Liver (tissue), 9 donors: ENCODE measurements around the gene RNF215. TPM values are rescaled to one million over a fixed set of nuclear protein-coding genes. Genes with fewer than 3 reads are reported as not detected.

Experiments used
- DNase-seq: peaks from one replicate; pipeline ENCODE4 v3.0.0-alpha.2; 2017; ENCODE audit warnings: low spot score
- H3K27ac ChIP-seq, 2 donors: one replicate each; pipeline ENCODE4 v1.7.0; 2013; ENCODE audit warnings: inconsistent platforms in 2 of 2, low read length in 2 of 2, control low read depth in 1 of 2, low read depth in 1 of 2, mild to moderate bottlenecking in 1 of 2
- H3K27me3 ChIP-seq, 4 donors: one replicate each; pipeline versions ENCODE4 v1.6.1 to v1.7.0; 2013; ENCODE audit warnings: low read length in 3 of 4, inconsistent platforms in 1 of 4, mild to moderate bottlenecking in 1 of 4, moderate library complexity in 1 of 4; ENCODE audit not compliant: control insufficient read depth in 4 of 4, insufficient read depth in 4 of 4
- H3K36me3 ChIP-seq, 4 donors: one replicate each; pipeline versions ENCODE4 v1.6.1 to v1.7.0; 2013; ENCODE audit warnings: low read length in 3 of 4, mild to moderate bottlenecking in 3 of 4, low read depth in 1 of 4, moderate library complexity in 1 of 4; ENCODE audit not compliant: control insufficient read depth in 4 of 4, insufficient read depth in 3 of 4
- H3K4me1 ChIP-seq, 4 donors: one replicate each; pipeline versions ENCODE4 v1.6.1 to v1.7.0; 2013; ENCODE audit warnings: low read length in 3 of 4, mild to moderate bottlenecking in 3 of 4, moderate library complexity in 1 of 4; ENCODE audit not compliant: control insufficient read depth in 4 of 4, insufficient read depth in 4 of 4
- H3K4me3 ChIP-seq, 3 donors: one replicate each; pipeline versions ENCODE4 v1.6.1 to v1.7.0; 2013; ENCODE audit warnings: low read length in 3 of 3, control low read depth in 1 of 3, low read depth in 1 of 3, mild to moderate bottlenecking in 1 of 3
- H3K9ac ChIP-seq, 2 donors: one replicate each; pipeline ENCODE4 v1.7.0; 2013; ENCODE audit warnings: low read length in 2 of 2, mild to moderate bottlenecking in 2 of 2, moderate library complexity in 2 of 2, control low read depth in 1 of 2, low read depth in 1 of 2
- H3K9me3 ChIP-seq, 4 donors: one replicate each; pipeline versions ENCODE4 v1.6.1 to v1.7.0; 2013; ENCODE audit warnings: low read length in 3 of 4; ENCODE audit not compliant: control insufficient read depth in 4 of 4
- EGR1 ChIP-seq, 2 donors: IDR thresholded peaks; 2 replicates each; pipeline ENCODE4 v1.6.1; 2016 to 2018; ENCODE audit warnings: antibody characterized with exemption in 2 of 2, low read depth in 2 of 2
- FOXA2 ChIP-seq: IDR thresholded peaks from 2 replicates; pipeline ENCODE4 v1.6.1; 2016; ENCODE audit warnings: antibody characterized with exemption
- GABPA ChIP-seq, 2 donors: IDR thresholded peaks in 1 of 2; conservative IDR thresholded peaks in 1 of 2; 2 replicates each; pipeline ENCODE4 v1.6.1; 2016; ENCODE audit warnings: antibody characterized with exemption in 2 of 2, mild to moderate bottlenecking in 1 of 2, moderate library complexity in 1 of 2
- HNF4G ChIP-seq: IDR thresholded peaks from 2 replicates; pipeline ENCODE4 v1.6.1; 2016; ENCODE audit warnings: antibody characterized with exemption
- JUND ChIP-seq, 2 donors: IDR thresholded peaks; 2 replicates each; pipeline ENCODE4 v1.6.1; 2016; ENCODE audit warnings: antibody characterized with exemption in 2 of 2
- MAX ChIP-seq: IDR thresholded peaks from 2 replicates; pipeline ENCODE4 v1.6.1; 2016; ENCODE audit warnings: antibody characterized with exemption
- NR2F2 ChIP-seq: IDR thresholded peaks from 2 replicates; pipeline ENCODE4 v1.6.1; 2016; ENCODE audit warnings: antibody characterized with exemption
- RAD21 ChIP-seq, 2 donors: IDR thresholded peaks; 2 replicates each; pipeline ENCODE4 v1.6.1; 2016; ENCODE audit warnings: antibody characterized with exemption in 2 of 2, mild to moderate bottlenecking in 2 of 2
- RXRA ChIP-seq, 2 donors: IDR thresholded peaks; 2 replicates each; pipeline ENCODE4 v1.6.1; 2017 to 2018; ENCODE audit warnings: antibody characterized with exemption in 2 of 2, mild to moderate bottlenecking in 1 of 2
- SP1 ChIP-seq: IDR thresholded peaks from 2 replicates; pipeline ENCODE4 v1.6.1; 2018; ENCODE audit warnings: antibody characterized with exemption, mild to moderate bottlenecking
- TAF1 ChIP-seq: conservative IDR thresholded peaks from 2 replicates; pipeline ENCODE4 v1.6.1; 2016; ENCODE audit warnings: antibody characterized with exemption, mild to moderate bottlenecking
- YY1 ChIP-seq: IDR thresholded peaks from 2 replicates; pipeline ENCODE4 v1.6.1; 2016; ENCODE audit warnings: antibody characterized with exemption, mild to moderate bottlenecking
- WGBS: extraction: QIAGEN DNeasy Blood & Tissue Kit; methylation state at CpG from one replicate; pipeline ENCODE4 v1.1.7; 2013; 5-methylcytosine and 5-hydroxymethylcytosine counted together
- polyA plus RNA-seq, 2 donors: library from polyadenylated mRNA; stranded (reverse) in 1 of 2; unstranded in 1 of 2; fragments of 200-250 nt in 1 of 2; fragments of >200 nt in 1 of 2; fragmentation: Nextera tagmentation in 1 of 2; extraction: Ambion mirVana in 1 of 2; gene quantifications; one replicate each; pipeline versions ENCODE4 v1.2.1 to v1.2.3, GENCODE V29; 2013 to 2015
- total RNA-seq, 2 donors: library from RNA; depleted of rRNA; stranded (reverse); fragments of >200 nt; gene quantifications; one replicate each; pipeline ENCODE4 v1.2.3, GENCODE V29; 2014
- TF ChIP-seq, protein P1 (sequence below): IDR thresholded peaks from 2 replicates; pipeline ENCODE4 v1.6.1; 2016; ENCODE audit warnings: antibody characterized with exemption
- TF ChIP-seq, protein P2 (sequence below): IDR thresholded peaks from 2 replicates; pipeline ENCODE4 v1.6.1; 2016; ENCODE audit warnings: antibody characterized with exemption, mild to moderate bottlenecking
- TF ChIP-seq, protein P3 (sequence below): fragments of 150-350 bp; IDR thresholded peaks from 2 replicates; pipeline ENCODE4 v1.5.1; 2017; ENCODE audit warnings: improper control_type of control experiment, low read depth, low read length; ENCODE audit not compliant: missing input control
- donor health status: healthy.
- donor health status: healthy.
- donor health status: healthy.
- donor health status: healthy.
- donor health status: healthy.

Gene RNF215
- total and polyA plus RNA-seq, 4 donors, result 0.71 to 7.3 (median 5.8) TPM

- Histone ChIP-seq H3K9ac (no peak overlapping the region), H3K27me3 (no peaks in the 10 kb centered on the region), H3K27ac (peak overlapping the region; percentile 36 to 48), H3K9me3 (no peaks in the 10 kb centered on the region), H3K4me3 (no peak overlapping the region), H3K36me3 (no peaks in the 10 kb centered on the region), H3K4me1 (peaks cover 4 to 28% (median 18%) of the 10 kb centered on the region in 4 donors)
- 76% methylated on average over 6 of the region's 6 CpGs for WGBS
- TF ChIP-seq EGR1 (IDR thresholded peaks at IDR 0.05; ENCODE audit: low read depth in 2 of 2), result peak; percentile 86 to 92
- TF ChIP-seq GABPA (IDR thresholded peaks at IDR 0.05 in 1 of 2, conservative IDR thresholded peaks at IDR 0.05 in 1 of 2), result peak in 1 of 2 donors; percentile 83
- TF ChIP-seq MAX, result peak; percentile 88
- TF ChIP-seq, protein P1, sequence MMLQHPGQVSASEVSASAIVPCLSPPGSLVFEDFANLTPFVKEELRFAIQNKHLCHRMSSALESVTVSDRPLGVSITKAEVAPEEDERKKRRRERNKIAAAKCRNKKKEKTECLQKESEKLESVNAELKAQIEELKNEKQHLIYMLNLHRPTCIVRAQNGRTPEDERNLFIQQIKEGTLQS, result no peak
- TF ChIP-seq NR2F2, result peak; percentile 96
- TF ChIP-seq, protein P2, sequence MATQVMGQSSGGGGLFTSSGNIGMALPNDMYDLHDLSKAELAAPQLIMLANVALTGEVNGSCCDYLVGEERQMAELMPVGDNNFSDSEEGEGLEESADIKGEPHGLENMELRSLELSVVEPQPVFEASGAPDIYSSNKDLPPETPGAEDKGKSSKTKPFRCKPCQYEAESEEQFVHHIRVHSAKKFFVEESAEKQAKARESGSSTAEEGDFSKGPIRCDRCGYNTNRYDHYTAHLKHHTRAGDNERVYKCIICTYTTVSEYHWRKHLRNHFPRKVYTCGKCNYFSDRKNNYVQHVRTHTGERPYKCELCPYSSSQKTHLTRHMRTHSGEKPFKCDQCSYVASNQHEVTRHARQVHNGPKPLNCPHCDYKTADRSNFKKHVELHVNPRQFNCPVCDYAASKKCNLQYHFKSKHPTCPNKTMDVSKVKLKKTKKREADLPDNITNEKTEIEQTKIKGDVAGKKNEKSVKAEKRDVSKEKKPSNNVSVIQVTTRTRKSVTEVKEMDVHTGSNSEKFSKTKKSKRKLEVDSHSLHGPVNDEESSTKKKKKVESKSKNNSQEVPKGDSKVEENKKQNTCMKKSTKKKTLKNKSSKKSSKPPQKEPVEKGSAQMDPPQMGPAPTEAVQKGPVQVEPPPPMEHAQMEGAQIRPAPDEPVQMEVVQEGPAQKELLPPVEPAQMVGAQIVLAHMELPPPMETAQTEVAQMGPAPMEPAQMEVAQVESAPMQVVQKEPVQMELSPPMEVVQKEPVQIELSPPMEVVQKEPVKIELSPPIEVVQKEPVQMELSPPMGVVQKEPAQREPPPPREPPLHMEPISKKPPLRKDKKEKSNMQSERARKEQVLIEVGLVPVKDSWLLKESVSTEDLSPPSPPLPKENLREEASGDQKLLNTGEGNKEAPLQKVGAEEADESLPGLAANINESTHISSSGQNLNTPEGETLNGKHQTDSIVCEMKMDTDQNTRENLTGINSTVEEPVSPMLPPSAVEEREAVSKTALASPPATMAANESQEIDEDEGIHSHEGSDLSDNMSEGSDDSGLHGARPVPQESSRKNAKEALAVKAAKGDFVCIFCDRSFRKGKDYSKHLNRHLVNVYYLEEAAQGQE, result no peak
- DNase-seq, result no peak
Observed at GRCh38 chr22:30435674-30436126, 48.5 kb upstream of the RNF215 start.

GRCh38 chr22:30434843-30435242 is 47.6 kb upstream of the RNF215 start:
- WGBS, result 78% methylated on average over 1 of the region's 1 CpG
- no peaks in the 10 kb centered on the region for H3K9me3 ChIP-seq
- H3K36me3 ChIP-seq, result no peaks in the 10 kb centered on the region
- H3K27ac ChIP-seq, result peak overlapping the region in 1 of 2 donors; percentile 36
- peaks cover 4 to 28% (median 18%) of the 10 kb centered on the region in 4 donors for H3K4me1 ChIP-seq
- no peaks in the 10 kb centered on the region for H3K27me3 ChIP-seq
- H3K4me3 ChIP-seq, result no peak overlapping the region
- no peak for DNase-seq
- TF ChIP-seq GABPA (IDR thresholded peaks at IDR 0.05 in 1 of 2, conservative IDR thresholded peaks at IDR 0.05 in 1 of 2) (no peak), JUND (IDR thresholded peaks at IDR 0.05) (no peak), RAD21 (IDR thresholded peaks at IDR 0.05) (no peak), RXRA (IDR thresholded peaks at IDR 0.05) (no peak), FOXA2 (no peak)
- TF ChIP-seq, protein P3, sequence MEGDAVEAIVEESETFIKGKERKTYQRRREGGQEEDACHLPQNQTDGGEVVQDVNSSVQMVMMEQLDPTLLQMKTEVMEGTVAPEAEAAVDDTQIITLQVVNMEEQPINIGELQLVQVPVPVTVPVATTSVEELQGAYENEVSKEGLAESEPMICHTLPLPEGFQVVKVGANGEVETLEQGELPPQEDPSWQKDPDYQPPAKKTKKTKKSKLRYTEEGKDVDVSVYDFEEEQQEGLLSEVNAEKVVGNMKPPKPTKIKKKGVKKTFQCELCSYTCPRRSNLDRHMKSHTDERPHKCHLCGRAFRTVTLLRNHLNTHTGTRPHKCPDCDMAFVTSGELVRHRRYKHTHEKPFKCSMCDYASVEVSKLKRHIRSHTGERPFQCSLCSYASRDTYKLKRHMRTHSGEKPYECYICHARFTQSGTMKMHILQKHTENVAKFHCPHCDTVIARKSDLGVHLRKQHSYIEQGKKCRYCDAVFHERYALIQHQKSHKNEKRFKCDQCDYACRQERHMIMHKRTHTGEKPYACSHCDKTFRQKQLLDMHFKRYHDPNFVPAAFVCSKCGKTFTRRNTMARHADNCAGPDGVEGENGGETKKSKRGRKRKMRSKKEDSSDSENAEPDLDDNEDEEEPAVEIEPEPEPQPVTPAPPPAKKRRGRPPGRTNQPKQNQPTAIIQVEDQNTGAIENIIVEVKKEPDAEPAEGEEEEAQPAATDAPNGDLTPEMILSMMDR, result no peak
- peak overlapping the region in 1 of 2 donors; percentile 24 for H3K9ac ChIP-seq

GRCh38 chr22:30433773-30434172 is 46.6 kb upstream of the RNF215 start:
- Histone ChIP-seq H3K27me3 (no peaks in the 10 kb centered on the region), H3K9ac (no peak overlapping the region), H3K27ac (no peak overlapping the region), H3K9me3 (no peaks in the 10 kb centered on the region), H3K36me3 (no peaks in the 10 kb centered on the region), H3K4me3 (no peak overlapping the region), H3K4me1 (peaks cover 4 to 28% (median 18%) of the 10 kb centered on the region in 4 donors)
- WGBS, result 96% methylated on average over 1 of the region's 1 CpG
- DNase-seq, result no peak
- TF ChIP-seq SP1 (no peak), TAF1 (no peak), YY1 (no peak), MAX (no peak), GABPA (IDR thresholded peaks at IDR 0.05 in 1 of 2, conservative IDR thresholded peaks at IDR 0.05 in 1 of 2) (no peak), HNF4G (no peak), JUND (IDR thresholded peaks at IDR 0.05) (no peak), NR2F2 (no peak), EGR1 (IDR thresholded peaks at IDR 0.05; ENCODE audit: low read depth in 2 of 2) (no peak), FOXA2 (no peak)
- TF ChIP-seq, protein P2, result no peak
- TF ChIP-seq, protein P1, result no peak
